Activated CD4-positive, alpha-beta T cell treated with anti-CD3 and anti-CD28 coated beads, Interleukin-2, amount 50 U/mL, for 24 hours (primary cell): Measurements from ENCODE around the gene CLIP1.
"Not testable (repeated sequence)": the region's sequence is repeated elsewhere in the genome, so short reads cannot be mapped to it uniquely, and the experiment has no call there.

Experiments used
- DNase-seq, 2 donors: peaks; one replicate each; pipeline ENCODE4 v3.0.0-alpha.2; 2020; ENCODE audit warnings: low read depth in 1 of 2, low spot score in 1 of 2

The CLIP1 gene

GRCh38 chr12:122421821-122422729 is at the start of gene CLIP1:
CLIP1 (minus strand) TSS chr12:122422669; CDS start chr12:122380452, 42,217 bp downstream.
- peak in 1 of 2 donors; percentile 39 for DNase-seq

DNA sequence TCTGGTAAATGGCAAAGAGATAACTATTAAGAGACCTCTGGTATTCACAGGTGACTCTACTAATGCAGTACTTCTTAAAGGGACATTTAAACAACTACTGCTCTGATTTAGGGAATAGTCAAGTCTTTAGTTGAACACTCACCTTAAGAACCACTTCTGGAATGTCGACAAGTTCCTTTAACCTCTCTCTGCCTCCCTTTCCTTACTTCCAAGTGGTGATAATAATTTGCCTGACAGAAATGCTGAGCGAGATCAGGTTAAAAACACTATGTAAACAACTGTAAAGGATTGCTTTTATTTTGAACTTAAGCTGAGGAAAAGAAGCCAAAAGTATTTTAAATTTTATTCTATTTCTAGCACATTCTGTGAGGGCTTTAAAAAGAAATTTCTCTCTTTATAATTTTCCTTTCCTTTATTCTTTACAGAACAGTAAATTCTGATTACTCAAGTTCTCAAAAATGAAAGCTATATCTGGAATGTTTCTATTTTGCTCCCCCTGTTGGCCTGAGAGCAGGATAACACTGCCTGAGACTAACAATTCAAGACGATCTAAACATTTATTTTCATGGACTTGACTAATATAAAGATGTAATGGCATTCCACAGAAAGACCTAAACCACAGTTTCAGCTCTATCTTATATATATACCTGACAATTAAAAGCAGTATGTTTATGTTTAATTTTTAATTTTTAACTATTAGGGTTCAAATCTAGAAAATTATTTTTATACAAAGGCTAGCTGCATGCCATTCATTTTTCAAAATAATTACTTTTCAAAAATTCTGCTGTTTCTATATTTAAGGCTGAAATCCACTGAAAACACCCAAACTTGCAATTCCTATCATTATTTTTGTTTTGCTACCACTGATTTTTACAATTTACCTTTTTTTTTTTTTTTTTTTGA is 49.1 kb upstream of the CLIP1 start:
- no peak for DNase-seq

DNA sequence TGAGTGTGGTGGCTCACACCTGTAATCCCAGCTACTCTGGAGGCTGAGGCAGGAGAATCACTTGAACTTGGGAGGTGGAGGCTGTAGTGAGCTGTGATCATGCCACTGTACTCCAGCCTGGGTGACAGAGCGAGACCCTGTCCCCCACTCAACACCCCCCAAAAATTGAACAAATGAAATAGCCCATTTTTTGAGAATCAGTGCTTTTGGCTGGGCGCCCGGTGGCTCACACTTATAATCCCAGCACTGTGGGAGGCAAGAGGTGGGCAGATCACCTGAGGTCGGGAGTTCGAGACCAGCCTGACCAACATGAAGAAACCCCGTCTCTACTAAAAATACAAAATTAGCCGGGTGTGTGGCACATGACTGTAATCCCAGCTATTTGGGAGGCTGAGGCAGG is 48.1 kb upstream of the CLIP1 start:
- not testable (repeated sequence) for DNase-seq

DNA sequence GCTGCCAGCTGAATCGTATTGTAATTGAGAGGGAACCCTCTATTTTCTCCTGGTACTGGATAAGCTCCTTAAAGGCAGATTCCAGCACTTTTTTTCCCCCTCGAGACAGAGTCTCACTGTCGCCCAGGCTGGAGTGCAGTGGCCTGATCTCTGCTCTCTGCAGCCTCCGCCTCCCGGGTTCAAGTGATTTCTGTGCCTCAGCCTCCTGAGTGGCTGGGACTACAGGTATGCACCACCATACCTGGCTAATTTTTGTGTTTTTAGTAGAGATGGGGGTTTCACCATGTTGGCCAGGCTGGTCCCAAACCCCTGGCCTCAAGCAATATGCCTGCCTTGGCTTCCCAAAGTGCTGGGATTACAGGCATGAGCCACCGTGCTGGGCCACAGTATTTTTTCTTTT is 47.4 kb upstream of the CLIP1 start:
- not testable (repeated sequence) for DNase-seq

DNA sequence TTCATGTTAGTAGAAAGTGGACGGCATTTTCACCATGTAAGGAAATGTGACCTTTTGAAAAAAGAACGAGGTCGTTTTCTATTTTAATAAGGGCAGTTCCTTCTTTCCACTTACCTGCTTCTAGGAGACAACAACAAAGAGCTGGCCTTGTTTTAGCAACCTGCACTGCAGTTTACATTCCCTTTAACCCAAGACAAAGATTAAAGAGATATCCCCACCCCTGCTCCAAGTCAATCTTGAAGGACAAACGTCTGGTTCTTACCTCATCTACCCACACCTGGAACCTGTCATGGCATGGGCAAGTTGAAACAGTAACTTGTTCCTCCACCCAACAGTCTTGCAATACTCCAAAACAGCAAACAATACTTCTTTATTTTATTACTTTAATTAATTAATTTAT is 45.5 kb upstream of the CLIP1 start:
- DNase-seq = no peak

GRCh38 chr12:122464317-122465042 is 42.0 kb upstream of the CLIP1 start:
- DNase-seq = not testable (repeated sequence)

DNA sequence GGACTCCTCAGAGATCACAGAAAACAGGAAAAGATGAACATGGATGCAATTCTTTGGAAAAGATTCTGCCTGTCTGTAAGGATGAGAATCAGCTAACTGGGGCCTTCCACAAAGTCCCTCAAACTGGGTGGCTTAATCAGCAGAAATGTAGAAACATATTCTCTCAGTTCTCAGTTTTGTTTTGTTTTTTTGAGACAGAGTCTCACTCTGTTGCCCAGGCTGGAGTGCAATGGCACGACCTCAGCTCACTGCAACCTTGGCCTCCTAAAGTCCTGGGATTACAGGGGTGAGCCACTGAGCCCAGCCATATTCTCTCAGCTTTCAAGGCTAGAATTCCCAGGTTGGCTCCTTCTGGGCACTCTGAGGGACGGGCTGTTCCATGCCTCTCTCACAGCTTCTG is 38.2 kb upstream of the CLIP1 start:
- no peak for DNase-seq

GRCh38 chr12:122460061-122460460 is 37.6 kb upstream of the CLIP1 start:
- DNase-seq = no peak

DNA sequence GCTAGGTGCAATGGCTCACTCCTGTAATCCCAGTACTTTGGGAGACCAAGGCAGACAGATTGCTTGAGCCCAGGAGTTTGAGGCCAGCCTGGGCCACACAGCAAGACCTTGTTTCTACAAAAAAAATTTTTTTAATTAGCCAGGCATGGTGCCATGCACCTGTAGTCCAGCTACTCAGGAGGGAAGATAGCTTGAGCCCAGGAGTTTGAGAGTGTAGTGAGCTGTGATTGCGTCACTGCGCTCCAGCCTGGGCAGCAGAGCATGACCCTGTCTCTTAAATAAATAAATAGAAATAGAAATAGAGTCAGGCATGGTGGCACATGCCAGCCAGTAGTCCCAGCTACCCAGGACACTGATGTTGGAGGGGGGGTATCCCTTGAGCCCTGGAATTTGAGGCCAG is 36.7 kb upstream of the CLIP1 start:
- DNase-seq = no peak

DNA sequence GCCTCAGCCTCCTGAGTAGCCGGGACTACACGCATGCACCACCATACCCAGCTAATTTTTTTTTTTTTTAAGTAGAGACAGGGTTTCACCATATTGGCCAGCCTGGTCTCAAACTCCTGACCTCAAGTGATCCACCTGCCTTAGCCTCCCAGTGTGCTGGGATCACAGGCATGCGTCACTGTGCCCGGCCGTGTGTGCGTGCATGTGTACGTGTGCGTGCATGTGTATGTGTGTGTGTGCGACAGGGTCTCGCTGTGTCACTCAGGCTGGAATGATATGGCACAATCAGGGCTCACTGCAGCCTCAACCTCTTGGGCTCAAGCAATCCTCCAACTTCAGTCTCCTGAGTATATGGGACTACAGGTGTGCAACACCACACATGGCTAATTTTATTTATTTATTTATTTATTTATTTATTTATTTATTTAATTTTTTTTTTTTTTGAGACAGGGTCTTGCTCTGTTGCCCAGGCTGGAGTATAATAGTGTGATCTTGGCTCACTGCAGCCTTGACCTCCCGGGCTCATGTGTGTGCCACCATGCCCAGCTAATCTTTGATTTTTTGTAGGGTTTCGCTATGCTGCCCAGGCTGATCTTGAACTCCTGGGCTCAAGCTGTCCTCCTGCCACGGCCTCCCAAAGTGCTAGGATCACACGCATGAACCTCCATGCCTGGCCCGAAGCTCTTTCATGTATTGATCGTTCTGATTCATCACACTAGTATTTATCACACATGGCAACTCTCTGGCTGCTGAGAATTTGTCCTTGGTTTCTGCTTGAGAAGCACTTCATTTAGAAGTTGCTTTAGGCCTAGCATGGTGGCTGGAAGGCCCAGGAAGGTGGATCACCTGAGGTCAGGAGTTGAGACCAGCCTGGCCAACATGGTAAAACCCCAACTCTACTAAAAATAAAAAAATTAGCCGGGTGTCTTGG is 35.9 kb upstream of the CLIP1 start:
- no peak for DNase-seq

DNA sequence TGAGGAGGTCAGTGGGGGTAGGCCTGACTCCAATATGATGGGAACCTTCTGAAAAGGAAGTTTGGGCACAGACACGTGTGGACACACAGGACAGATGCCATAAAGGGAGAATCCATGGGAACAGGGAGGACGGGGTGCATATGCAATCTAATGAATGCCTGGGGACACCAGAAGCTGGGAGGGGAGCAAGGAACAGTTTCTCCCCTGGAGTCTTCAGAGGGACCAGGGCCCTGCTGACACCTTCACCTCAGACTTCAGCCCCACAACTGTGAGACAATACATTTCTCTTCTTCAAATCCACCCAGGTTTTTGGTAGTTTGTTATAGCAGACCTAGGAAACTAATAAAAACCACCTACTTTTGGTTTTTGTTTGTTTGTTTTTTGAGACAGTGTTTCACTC is 35.2 kb upstream of the CLIP1 start:
- no peak for DNase-seq

DNA sequence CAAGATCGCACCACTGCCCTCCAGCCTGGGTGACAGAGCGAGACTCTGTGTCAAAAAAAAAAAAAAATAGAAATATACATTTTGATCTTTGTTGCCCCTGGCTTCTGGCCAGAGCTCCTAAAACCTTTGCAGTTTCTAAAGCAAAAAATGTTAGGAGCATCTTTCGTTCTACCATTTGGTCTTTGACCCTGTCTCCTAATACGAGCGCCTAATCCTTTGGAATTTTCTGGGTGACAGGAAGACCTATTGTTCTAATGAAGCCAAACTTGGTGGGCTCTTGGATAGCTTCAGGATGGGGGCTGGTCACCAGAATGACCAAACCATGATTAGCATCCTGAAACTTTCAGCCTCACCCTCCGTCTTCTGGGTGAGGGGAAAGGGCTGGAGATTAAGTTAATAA is 32.3 kb upstream of the CLIP1 start:
- no peak for DNase-seq

DNA sequence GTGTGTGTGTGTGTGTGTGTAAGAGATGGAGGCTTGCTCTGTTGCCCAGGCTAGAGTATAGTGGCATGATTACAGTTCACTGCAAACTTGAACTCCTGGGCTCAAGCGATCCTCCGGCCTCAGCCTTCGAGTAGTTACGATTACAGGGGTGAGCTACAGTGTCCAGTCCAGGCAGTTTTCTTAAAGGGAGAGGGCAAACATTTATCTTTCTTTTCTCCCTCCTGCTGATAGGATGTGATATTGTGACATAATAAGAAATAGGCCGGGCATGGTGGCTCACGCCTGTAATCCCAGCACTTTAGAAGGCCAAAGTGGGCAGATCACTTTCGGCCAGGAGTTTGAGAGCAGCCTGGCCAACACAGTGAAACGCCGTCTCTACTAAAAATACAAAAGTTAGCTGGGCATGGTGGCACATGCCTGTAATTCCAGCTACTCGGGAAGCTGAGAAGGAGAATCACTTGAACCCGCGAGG is 31.8 kb upstream of the CLIP1 start:
- no peak for DNase-seq

DNA sequence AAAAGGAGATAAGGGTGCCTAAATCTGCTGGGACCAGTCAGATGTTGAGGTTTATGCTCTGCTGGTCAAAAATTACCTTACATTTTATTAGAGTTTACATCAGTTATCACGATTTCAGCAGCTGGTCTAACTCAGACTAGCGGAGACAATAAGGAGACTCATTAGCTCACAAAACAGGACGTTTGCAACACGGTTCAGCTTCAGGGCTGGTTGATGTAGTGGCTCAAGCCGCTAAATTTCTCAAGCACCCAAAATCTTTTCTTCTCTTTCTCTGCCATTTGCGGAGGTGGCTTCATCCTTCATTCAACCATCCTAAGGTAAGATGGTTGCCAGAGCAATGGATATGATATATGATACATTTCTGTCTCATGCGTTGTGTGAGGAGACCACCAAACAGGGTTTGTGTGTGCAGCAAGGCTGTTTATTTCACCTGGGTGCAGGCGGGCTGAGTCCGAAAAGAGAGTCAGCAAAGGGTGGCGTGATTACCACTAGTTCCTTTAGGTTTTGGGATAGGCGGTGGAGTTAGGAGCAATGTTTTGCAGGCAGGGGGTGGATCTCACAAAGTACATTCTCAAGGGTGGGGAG is 30.3 kb upstream of the CLIP1 start:
- DNase-seq = no peak

DNA sequence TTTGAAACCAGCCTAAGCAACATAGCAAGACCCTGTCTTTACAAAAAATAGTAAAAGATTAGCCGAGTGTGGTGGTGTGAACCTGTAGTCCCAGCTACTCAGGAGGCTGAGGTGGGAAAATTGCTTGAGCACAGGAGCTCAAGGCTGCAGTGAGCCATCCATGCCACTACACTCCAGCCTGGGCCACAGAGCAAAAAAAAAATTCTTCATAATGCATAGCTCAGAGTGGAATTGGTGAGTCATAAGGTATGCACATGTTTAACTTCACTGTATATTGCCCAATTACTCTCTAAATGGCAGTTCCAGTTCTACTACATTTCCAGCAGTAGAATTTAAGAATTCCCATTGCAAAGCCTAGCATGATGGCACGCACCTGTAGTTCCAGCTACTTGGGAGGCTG is 26.8 kb upstream of the CLIP1 start:
- no peak for DNase-seq

- DNase-seq = not testable (repeated sequence)
These were observed 25.4 kb upstream of the CLIP1 start for GRCh38 chr12:122447825-122448224.

- not testable (repeated sequence) for DNase-seq
These were observed 23.9 kb upstream of the CLIP1 start for GRCh38 chr12:122446390-122446789.

- not testable (repeated sequence) for DNase-seq
These were observed 21.6 kb upstream of the CLIP1 start for GRCh38 chr12:122444071-122444470.

DNA sequence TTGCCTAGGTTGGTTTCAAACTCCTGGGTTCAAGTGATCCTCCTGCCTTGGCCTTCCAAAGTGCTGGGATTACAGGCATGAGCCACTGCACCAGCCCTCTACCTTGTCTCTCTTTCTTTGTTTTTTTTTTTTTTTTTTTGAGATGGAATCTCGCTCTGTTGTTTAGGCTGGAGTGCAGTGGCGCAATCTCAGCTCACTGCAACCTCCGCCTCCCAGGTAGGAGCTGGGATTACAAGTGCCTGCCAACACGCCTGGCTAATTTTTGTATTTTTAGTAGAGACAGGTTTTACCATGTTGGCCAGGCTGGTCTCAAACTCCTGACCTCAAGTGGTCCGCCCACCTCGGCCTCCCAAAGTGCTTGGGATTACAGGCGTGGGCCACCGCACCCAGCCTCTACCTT is 16.4 kb upstream of the CLIP1 start:
- not testable (repeated sequence) for DNase-seq
